Measurements from ENCODE around the gene PARP9. TPM values are rescaled to one million over a fixed set of nuclear protein-coding genes. Genes with fewer than 3 reads are reported as not detected.

PARP9 gene
- total and polyA plus RNA-seq, 2 of the 13 experiments (the other 11 are each of a cell fraction or from before 2014, with no cell fraction given): 6.5 to 10.6 TPM

DNA sequence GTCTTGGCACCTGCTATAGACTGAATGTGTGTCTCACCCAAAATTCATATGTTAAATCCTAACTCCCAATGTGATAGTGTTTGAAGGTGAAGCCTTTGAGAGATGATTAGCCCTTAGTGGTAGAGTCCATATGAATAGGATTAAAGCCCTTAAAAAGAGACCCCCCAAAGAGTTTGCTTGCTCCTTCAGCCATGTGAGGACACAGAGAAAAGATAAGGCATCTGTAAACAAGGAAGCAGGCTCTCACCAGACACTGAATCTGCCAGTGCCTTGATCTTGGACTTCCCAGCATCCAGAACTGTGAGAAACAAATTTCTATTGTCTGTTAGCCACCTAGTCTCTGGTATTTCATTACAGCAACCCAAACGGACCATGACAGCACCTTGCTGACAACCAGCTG lies 65.9 kb downstream of the PARP9 start:
- peaks cover 0 to 21% of the 10 kb centered on the region in 2 experiments; a peak in 4 of 5 replicates for H3K36me3 ChIP-seq (replicated peaks in 1 of 2; ENCODE audit: control insufficient read depth in 1 of 2, insufficient read depth in 2 of 2, low read length in 2 of 2)
- no peak overlapping the region for H3K4me3 ChIP-seq (replicated peaks in 1 of 3; ENCODE audit: insufficient read depth in 1 of 3, low read depth in 2 of 3, low read length in 3 of 3)
- no peak overlapping the region for H3K4me2 ChIP-seq (ENCODE audit: low read depth, low read length)
- ChIA-PET CTCF (ENCODE audit: low intra/inter-chr PET ratio, low total read pairs) (no interaction called here), POLR2A (no interaction called here)
- H3K27ac ChIP-seq (ENCODE audit: extremely low read length, insufficient read depth, low read length): no peak overlapping the region
- in situ Hi-C loops (cut with HindIII; ENCODE audit: extremely low pct_ligation_motif_present, low pct_unique_long_range_greater_than_20kb): no loop called here
- ATAC-seq: no peak
- WGBS (ENCODE audit: low lambda C conversion rate): 63% methylated on average over 1 of the region's 1 CpG
- no peak overlapping the region for H3K9ac ChIP-seq (ENCODE audit: insufficient read depth, low read depth, low read length)
- peaks cover 9% of the 10 kb centered on the region for H3K4me1 ChIP-seq (ENCODE audit: insufficient read depth, low read length)
- no peaks in the 10 kb centered on the region for H4K20me1 ChIP-seq (ENCODE audit: insufficient read depth, low read length)
- BruUV-seq (replicated peaks): no TSS peak
- H3K79me2 ChIP-seq (ENCODE audit: insufficient read depth, low read length): peaks cover 45% of the 10 kb centered on the region
- no peak for DNase-seq (ENCODE audit: low spot score)
- no peak overlapping the region for H2AFZ ChIP-seq (ENCODE audit: low read length)
- intact Hi-C loops (cut with micrococcal nuclease; ENCODE audit: unreplicated experiment): no loop called here
- H3K27me3 ChIP-seq (ENCODE audit: control insufficient read depth in 1 of 2, insufficient read depth in 2 of 2, low read length in 2 of 2): no peaks in the 10 kb centered on the region
- no peak for FAIRE-seq
- H3K9me3 ChIP-seq (ENCODE audit: low read length): no peaks in the 10 kb centered on the region
- TF ChIP-seq ZZZ3 (CRISPR knock-in tag; IDR thresholded peaks at IDR 0.05; ENCODE audit: borderline replicate concordance): no peak
- TF ChIP-seq ZNF264 (CRISPR knock-in tag; IDR thresholded peaks at IDR 0.05): no peak
- TF ChIP-seq ZNF350 (CRISPR knock-in tag; IDR thresholded peaks at IDR 0.05; ENCODE audit: borderline replicate concordance, low read depth): no peak
- no peak for TF ChIP-seq KAT2B (IDR thresholded peaks at IDR 0.05; ENCODE audit: borderline replicate concordance, low read depth, low read length)
- TF ChIP-seq FOXA3 (CRISPR knock-in tag; IDR thresholded peaks at IDR 0.05): peak; percentile 15; the same call in 1 of the 2 replicates
- TF ChIP-seq ZNF432 (CRISPR knock-in tag; IDR thresholded peaks at IDR 0.05; ENCODE audit: borderline replicate concordance): no peak
- TF ChIP-seq, protein P1, sequence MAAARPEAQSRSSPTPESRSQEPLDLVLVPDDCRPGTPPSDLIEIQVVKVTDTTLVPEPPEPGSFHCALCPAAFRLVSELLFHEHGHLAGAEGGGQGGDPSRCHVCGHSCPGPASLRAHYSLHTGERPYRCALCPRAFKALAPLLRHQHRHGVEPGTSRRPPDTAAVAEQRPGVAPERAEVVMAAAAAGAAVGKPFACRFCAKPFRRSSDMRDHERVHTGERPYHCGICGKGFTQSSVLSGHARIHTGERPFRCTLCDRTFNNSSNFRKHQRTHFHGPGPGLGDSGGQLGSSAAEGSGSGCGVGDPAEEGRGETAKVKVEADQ (CRISPR knock-in tag; IDR thresholded peaks at IDR 0.05; ENCODE audit: borderline replicate concordance): no peak
- TF ChIP-seq ZNF775 (CRISPR knock-in tag; IDR thresholded peaks at IDR 0.05; ENCODE audit: borderline replicate concordance): no peak
- TF ChIP-seq NCOA1 (CRISPR knock-in tag; IDR thresholded peaks at IDR 0.05): no peak
- TF ChIP-seq ZNF564 (CRISPR knock-in tag; IDR thresholded peaks at IDR 0.05): peak; percentile 66; the same call in 1 of the 2 replicates
- TF ChIP-seq CENPBD1 (CRISPR knock-in tag; IDR thresholded peaks at IDR 0.05; ENCODE audit: borderline replicate concordance, low read depth): no peak
- no peak for TF ChIP-seq PTBP1 (IDR thresholded peaks at IDR 0.05; ENCODE audit: low read depth, low read length, poor library complexity, severe bottlenecking)
- TF ChIP-seq REPIN1 (CRISPR knock-in tag; IDR thresholded peaks at IDR 0.05; ENCODE audit: borderline replicate concordance, low read depth): no peak
- TF ChIP-seq ZNF660 (CRISPR knock-in tag; IDR thresholded peaks at IDR 0.05; ENCODE audit: borderline replicate concordance, low read depth): no peak
- no peak for TF ChIP-seq ZBTB2 (CRISPR knock-in tag; IDR thresholded peaks at IDR 0.05; ENCODE audit: low read depth)
